Panc1 (cell line): ENCODE results near the gene ARHGAP31. TPM values are rescaled to one million over a fixed set of nuclear protein-coding genes. Genes with fewer than 3 reads are reported as not detected.

Experiments
- ATAC-seq: fragments of 200-7000 bp; cut with Tn5 transposase; 2 replicates; pipeline ENCODE4 v1.9.1; 2020; ENCODE audit warnings: mild to moderate bottlenecking, moderate library complexity
- BruUV-seq: library from RNA; stranded (reverse); fragments of 400-500 nt; replicated peaks from 2 replicates; lab custom pipeline; 2021; lab: Mats Ljungman, UMichigan
- CTCF ChIA-PET: fragments of 300-600 bp; sonication (Branson Sonifier 250); formaldehyde crosslinking; loops from one replicate; lab custom pipeline; 2022; ENCODE audit warnings: antibody characterized with exemption; lab: Charles Lee
- POLR2A ChIA-PET: fragments of 300-600 bp; sonication (Branson Sonifier 250); formaldehyde crosslinking; loops from one replicate; lab custom pipeline; 2022; ENCODE audit warnings: antibody characterized with exemption; lab: Charles Lee
- DNase-seq: peaks from one replicate; pipeline ENCODE4 v3.0.0-alpha.2; 2010; ENCODE audit warnings: low read depth, low spot score
- H3K27ac ChIP-seq: 2 replicates; pipeline ENCODE4 v1.5.1; 2011; ENCODE audit warnings: mild to moderate bottlenecking, low read length, inconsistent platforms
- H3K27me3 ChIP-seq: fragments of 200-500 bp; sonication (Bioruptor generic); 2 replicates; pipeline ENCODE4 v1.6.0; 2014; ENCODE audit warnings: low read length, inconsistent platforms; ENCODE audit not compliant: control insufficient read depth, insufficient read depth
- H3K36me3 ChIP-seq: fragments of 200-500 bp; sonication (Bioruptor generic); 2 replicates; pipeline ENCODE4 v1.5.1; 2014; ENCODE audit warnings: inconsistent platforms, mild to moderate bottlenecking, low read length, moderate library complexity; ENCODE audit not compliant: control insufficient read depth, insufficient read depth
- H3K4me1 ChIP-seq: 2 replicates; pipeline ENCODE4 v1.5.1; 2011; ENCODE audit warnings: inconsistent platforms, mild to moderate bottlenecking, low read length, moderate library complexity; ENCODE audit not compliant: control insufficient read depth, insufficient read depth
- H3K4me3 ChIP-seq, 2 experiments: 2 replicates each; pipeline ENCODE4 v1.5.1; 2011 to 2012; ENCODE audit warnings: low read depth in 2 of 2, low read length in 2 of 2, mild to moderate bottlenecking in 2 of 2, inconsistent platforms in 1 of 2, moderate library complexity in 1 of 2
- H3K9me3 ChIP-seq: fragments of 200-500 bp; sonication (Bioruptor generic); 2 replicates; pipeline ENCODE4 v1.5.1; 2014; ENCODE audit warnings: low read depth, mild to moderate bottlenecking, inconsistent platforms, low read length, moderate library complexity; ENCODE audit not compliant: control insufficient read depth, insufficient read depth
- CTCF ChIP-seq: fragments of 450-650 bp; IDR thresholded peaks from 2 replicates; pipeline ENCODE4 v1.5.1; 2017; ENCODE audit warnings: mild to moderate bottlenecking
- POLR2AphosphoS5 ChIP-seq: IDR thresholded peaks from 2 replicates; pipeline ENCODE4 v1.6.1; 2012; ENCODE audit warnings: mild to moderate bottlenecking, low read depth, low read length, moderate library complexity
- SIN3A ChIP-seq: IDR thresholded peaks from 2 replicates; pipeline ENCODE4 v1.6.1; 2012; ENCODE audit warnings: low read depth, mild to moderate bottlenecking, low read length, moderate library complexity, borderline replicate concordance; ENCODE audit not compliant: insufficient read depth
- TCF7L2 ChIP-seq: IDR thresholded peaks from 2 replicates; pipeline ENCODE4 v1.6.1; 2011; ENCODE audit warnings: mild to moderate bottlenecking, low read depth, low read length, inconsistent platforms
- in situ Hi-C: cut with HindIII; loops from 2 replicates; pipeline ENCODE4 v1.10.0; 2016; ENCODE audit warnings: low sequenced_read_pairs, low pct_unique_long_range_greater_than_20kb
- intact Hi-C: fragments of 100-400 bp; cut with micrococcal nuclease; formaldehyde crosslinking; loops from one replicate; pipeline ENCODE4 v1.10.0; 2022; ENCODE audit not compliant: unreplicated experiment
- total RNA-seq: library from RNA; stranded (reverse); gene quantifications from one replicate; pipeline ENCODE4 v1.2.1, GENCODE V29; 2021; ENCODE audit not compliant: unreplicated experiment
- TF ChIP-seq, protein P1 (sequence below), 2 experiments: IDR thresholded peaks; 2 replicates each; pipeline ENCODE4 v1.6.1; 2011 to 2012; ENCODE audit warnings: low read depth in 2 of 2, control low read depth in 1 of 2, low read length in 1 of 2, mild to moderate bottlenecking in 1 of 2, moderate library complexity in 1 of 2; ENCODE audit not compliant: insufficient read depth in 1 of 2

Gene ARHGAP31
- total RNA-seq, 1 experiment from 2014 or later: 7.6 TPM

- TF ChIP-seq TCF7L2 (no peak), CTCF (no peak), SIN3A (no peak), POLR2AphosphoS5 (no peak)
- TF ChIP-seq, protein P1, sequence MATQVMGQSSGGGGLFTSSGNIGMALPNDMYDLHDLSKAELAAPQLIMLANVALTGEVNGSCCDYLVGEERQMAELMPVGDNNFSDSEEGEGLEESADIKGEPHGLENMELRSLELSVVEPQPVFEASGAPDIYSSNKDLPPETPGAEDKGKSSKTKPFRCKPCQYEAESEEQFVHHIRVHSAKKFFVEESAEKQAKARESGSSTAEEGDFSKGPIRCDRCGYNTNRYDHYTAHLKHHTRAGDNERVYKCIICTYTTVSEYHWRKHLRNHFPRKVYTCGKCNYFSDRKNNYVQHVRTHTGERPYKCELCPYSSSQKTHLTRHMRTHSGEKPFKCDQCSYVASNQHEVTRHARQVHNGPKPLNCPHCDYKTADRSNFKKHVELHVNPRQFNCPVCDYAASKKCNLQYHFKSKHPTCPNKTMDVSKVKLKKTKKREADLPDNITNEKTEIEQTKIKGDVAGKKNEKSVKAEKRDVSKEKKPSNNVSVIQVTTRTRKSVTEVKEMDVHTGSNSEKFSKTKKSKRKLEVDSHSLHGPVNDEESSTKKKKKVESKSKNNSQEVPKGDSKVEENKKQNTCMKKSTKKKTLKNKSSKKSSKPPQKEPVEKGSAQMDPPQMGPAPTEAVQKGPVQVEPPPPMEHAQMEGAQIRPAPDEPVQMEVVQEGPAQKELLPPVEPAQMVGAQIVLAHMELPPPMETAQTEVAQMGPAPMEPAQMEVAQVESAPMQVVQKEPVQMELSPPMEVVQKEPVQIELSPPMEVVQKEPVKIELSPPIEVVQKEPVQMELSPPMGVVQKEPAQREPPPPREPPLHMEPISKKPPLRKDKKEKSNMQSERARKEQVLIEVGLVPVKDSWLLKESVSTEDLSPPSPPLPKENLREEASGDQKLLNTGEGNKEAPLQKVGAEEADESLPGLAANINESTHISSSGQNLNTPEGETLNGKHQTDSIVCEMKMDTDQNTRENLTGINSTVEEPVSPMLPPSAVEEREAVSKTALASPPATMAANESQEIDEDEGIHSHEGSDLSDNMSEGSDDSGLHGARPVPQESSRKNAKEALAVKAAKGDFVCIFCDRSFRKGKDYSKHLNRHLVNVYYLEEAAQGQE (IDR thresholded peaks at IDR 0.05; ENCODE audit: insufficient read depth in 1 of 2, low read depth in 2 of 2, low read length in 1 of 2): no peak
- no peaks in the 10 kb centered on the region for H3K9me3 ChIP-seq
- H3K4me3 ChIP-seq: peak overlapping the region; percentile 58 to 78
- no peak for DNase-seq
- no peak for ATAC-seq
- BruUV-seq: no TSS peak
- intact Hi-C loops: no loop called here
- ChIA-PET CTCF (no interaction called here), POLR2A (no interaction called here)
- no peaks in the 10 kb centered on the region for H3K36me3 ChIP-seq
- H3K27me3 ChIP-seq: no peaks in the 10 kb centered on the region
- in situ Hi-C loops: no loop called here
- H3K4me1 ChIP-seq: peaks cover 7% of the 10 kb centered on the region
- peak overlapping the region; percentile 89 for H3K27ac ChIP-seq
Observed at GRCh38 chr3:119323723-119324085, 29.5 kb downstream of the ARHGAP31 start.

GRCh38 chr3:119324899-119325298, 30.7 kb downstream of the ARHGAP31 start:
- no peaks in the 10 kb centered on the region for H3K36me3 ChIP-seq
- H3K4me1 ChIP-seq: peaks cover 7% of the 10 kb centered on the region
- no peaks in the 10 kb centered on the region for H3K9me3 ChIP-seq
- no peaks in the 10 kb centered on the region for H3K27me3 ChIP-seq
- POLR2A ChIA-PET: interaction anchor here (0.5 kb wide), 1 partner anchor 20 kb away, joined by 3 read pairs; no protein-coding TSS in a partner anchor
- in situ Hi-C loops (no loop called here), intact Hi-C loops (no loop called here)
- CTCF ChIA-PET: no interaction called here
- DNase-seq (no peak), ATAC-seq (no peak)
- no peak overlapping the region for H3K4me3 ChIP-seq
- BruUV-seq: no TSS peak
- H3K27ac ChIP-seq: no peak overlapping the region
- TF ChIP-seq, protein P1 (IDR thresholded peaks at IDR 0.05; ENCODE audit: insufficient read depth in 1 of 2, low read depth in 2 of 2, low read length in 1 of 2): no peak
- TF ChIP-seq CTCF (no peak), SIN3A (no peak)
